ENCODE results near the gene MASTL.

DNA sequence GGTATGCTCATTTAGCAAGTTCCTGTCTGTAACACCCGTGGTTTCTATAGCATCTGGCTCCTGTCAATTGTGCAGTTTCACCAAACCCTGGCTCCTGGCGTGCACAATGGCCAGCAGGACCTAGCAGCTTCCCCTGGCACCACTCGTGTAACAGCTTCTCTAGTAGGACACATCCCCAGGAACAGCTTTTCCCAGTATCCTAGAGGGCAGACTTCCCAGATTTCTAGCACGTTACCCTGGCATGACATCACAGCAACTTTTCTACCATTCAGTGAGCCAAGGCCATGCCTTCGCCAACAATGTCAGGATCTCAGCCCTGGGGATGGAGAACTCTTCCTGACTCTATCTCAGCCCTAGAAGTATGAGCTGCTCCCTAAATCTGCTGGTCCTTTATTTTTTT, 7.5 kb upstream of the MASTL start:
- TF ChIP-seq CTCF (IDR thresholded peaks at IDR 0.05) (no peak), POLR2A (IDR thresholded peaks at IDR 0.05) (no peak)

Data from adrenal gland (tissue), 5 donors.